NCI-H460 (cell line): ENCODE results near the gene PRR5. TPM values are rescaled to one million over a fixed set of nuclear protein-coding genes. Genes with fewer than 3 reads are reported as not detected.
"Not testable (repeated sequence)": the region's sequence is repeated elsewhere in the genome, so short reads cannot be mapped to it uniquely, and the experiment has no call there.

ENCODE experiments used
- DNase-seq: peaks from one replicate; pipeline ENCODE4 v3.0.0-alpha.2; 2016; ENCODE audit warnings: low read depth; ENCODE audit errors: extremely low read depth
- total RNA-seq: library from RNA; depleted of rRNA; stranded (reverse); fragments of >200 nt; shearing (Covaris generic); gene quantifications from 2 replicates; pipeline ENCODE4 v1.2.3, GENCODE V29; 2014

Gene PRR5
- total RNA-seq, 1 experiment from 2014 or later = 7.1 TPM

DNA sequence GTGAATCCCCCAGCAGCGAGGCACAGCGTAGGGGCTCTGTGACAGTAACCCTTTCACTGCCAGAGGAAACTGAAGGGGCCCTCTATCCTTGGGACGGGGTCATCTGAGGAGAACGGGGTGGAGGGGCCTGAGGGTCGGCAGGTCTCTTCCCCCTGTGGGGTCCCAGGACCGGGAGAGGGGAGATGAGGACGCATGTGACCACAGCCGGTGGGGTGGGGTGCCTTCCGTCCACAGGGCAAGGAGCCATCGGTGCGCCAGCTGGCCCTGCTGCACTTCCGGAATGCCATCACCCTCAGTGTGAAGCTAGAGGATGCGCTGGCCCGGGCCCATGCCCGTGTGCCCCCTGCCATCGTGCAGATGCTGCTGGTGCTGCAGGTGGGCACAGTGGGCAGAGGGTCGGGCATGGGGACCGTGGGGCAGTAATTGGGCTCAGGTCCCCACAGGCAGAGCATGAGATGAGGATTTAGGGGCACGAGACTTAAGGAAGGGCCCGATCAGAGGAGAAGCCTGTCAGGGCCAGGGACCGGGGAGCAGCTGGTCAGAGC, 30.1 kb downstream of the PRR5 start:
- DNase-seq = no peak

- no peak for DNase-seq
Observed at GRCh38 chr22:44732661-44733060, 30.7 kb downstream of the PRR5 start.

DNA sequence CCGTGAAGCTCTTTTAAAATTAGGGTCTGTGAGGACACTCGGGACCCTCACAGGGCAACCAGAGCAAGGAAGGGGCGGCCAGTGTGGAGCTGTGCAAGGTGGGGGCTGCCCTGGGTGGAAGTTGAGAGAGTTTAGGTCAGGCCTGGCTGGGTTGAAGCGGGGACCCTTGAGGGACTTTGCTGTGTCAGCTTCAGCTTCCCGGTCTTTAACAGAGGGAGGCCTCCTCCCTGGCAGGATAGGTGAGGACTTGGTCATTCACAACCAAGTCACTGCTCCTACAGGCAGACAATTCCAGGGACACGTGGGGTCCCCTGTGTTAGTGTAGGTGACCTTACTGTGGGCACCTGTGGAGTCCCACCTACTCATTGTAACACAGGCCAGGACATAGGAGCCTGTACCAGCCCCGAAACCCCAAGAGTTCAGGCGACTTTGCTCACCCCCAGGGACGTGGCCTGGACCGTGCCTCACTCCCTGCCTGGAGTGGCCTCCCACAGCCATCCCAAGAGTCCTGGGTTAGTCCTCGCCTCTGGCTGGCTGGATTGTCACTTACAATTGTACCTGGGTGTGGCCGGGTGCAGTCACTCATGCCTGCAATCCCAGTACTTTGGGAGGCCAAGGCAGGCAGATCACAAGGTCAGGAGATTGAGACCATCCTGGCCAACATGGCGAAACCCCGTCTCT, 31.6 kb downstream of the PRR5 start:
- no peak for DNase-seq

DNA sequence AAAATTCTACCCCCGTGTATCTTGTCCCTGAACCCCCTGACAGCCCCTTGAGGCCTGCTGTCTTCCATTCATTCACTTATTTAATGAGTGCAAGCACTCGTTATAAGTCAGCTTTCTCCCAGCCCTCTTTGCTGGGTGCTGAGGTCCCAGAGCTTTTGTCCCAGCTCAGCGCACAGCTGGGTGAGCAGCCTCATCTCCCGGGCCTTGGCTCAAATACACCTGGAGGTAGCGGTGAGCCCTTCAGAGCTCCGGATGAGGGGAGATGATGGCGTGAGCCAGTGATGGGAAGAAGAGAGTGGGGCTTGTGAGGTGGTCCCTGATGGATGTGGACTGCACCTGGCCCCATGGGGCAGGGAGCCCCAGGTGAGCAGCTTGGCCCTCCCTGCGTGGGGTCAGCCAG, 32.3 kb downstream of the PRR5 start:
- no peak for DNase-seq

DNA sequence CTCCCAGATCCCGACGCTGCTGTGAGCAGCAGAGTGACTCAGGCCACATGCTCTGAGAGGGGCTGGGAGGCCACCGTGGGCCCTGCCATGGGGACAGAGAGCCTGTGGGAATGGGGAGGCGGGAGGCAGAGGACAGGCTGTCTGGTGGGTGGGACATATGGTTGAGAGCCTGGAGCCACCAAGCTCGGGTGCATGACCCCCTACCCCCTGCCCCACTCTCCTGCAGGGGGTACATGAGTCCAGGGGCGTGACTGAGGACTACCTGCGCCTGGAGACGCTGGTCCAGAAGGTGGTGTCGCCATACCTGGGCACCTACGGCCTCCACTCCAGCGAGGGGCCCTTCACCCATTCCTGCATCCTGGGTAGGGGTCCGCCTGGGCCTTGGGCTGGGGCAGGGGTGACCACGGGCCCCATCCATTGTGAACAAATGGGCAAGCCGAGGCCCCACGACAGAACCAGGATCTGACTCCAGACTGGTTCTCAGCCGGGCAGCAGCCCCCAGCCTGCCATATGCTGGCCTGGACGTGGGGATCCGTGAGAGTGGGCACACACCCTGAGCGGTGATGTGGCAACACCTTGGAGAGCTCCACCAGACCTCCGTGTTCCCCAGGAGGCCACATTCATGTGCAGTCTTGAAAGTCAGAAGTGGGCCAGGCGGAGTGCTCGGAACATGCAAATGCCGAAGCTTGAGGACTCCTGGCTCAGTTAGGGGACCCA, 33.0 kb downstream of the PRR5 start:
- DNase-seq = no peak

- peak; percentile 42 for DNase-seq
Observed at GRCh38 chr22:44735518-44736428, 33.8 kb downstream of the PRR5 start.

GRCh38 chr22:44736581-44737405, 34.8 kb downstream of the PRR5 start:
- DNase-seq = no peak

DNA sequence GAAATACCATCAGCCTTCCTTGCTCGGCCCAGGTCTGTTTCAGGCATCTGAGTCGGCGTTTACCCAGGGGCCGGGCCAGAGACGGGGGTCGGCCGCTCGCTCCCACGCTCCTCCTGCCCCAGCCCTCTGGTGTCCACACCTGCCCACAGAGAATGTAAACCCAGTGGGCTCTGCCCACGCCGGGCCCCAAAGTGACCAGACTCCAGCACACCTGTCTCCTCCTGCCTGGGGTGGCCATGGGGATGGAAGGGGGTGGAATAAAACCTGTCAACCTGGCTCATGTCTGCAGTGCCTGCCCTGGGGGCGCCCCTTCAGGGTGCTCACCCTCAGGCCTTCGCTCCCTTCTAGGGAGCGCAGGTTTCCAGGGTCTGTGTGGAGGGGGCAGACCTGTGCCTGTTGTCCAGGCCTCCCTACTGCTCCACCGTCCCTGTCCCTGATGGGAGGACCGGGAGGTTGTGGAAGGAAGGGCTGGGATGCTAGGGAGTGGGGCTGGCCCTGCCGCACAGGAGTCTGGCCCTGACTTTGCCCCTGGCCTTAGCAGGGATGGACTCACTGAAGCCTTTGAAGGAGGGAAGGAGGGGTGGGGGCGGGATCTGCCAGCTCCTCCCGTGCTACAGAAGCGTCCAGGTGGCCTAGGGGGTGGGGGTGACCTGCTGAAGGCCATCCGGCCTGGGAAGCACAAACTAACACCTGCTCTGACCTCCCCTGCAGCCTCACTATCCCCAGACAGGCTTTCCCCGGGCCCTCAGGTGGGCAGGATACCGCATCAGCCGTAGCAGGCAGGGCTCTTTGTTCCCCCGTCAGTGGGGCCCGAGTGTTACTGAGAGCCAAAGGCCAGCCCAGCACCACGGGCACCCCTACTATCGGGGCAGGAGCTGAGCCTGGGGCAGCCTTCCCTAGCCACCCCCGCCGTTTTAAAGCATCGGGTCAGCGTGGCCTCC, 35.7 kb downstream of the PRR5 start:
- no peak for DNase-seq

DNA sequence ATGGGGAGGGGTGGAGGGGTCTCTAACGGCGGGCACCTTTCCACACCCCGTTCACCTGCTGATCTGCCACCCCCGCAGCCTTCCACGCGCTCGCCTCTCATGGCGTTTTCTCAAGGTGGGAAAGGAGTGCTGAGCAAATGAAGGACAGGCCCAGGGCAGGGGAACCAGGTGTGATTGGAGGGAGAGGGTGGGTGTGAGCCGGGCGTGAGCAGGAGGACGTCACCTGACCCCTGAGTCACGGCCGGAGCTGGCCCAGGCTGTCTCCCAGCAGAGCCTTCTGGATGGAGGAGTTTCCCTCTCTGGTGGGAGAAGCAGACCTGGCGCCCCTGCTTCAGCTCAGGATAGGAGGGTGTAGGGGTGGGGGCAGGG, 36.3 kb downstream of the PRR5 start:
- DNase-seq = no peak

DNA sequence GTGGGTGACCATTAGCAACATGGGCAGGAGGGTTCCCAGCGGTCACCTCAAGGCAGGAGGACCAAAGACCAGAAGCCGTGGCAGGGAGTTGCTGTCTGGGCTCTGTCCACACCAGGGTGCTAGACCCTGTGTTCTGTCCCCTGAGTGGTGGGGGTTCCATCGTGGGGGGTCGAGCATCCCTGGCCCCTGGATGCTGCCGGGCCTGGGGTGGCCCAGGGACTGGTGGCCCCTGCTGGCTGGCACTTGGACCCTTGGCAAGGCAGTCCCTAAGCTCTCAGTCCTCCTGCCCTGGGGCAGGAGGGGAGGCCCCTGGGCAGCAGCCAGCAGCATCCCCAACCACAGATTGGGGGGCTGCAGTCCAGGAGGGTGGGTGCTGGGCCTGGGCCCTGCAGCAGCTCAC, 37.0 kb downstream of the PRR5 start:
- DNase-seq = no peak

DNA sequence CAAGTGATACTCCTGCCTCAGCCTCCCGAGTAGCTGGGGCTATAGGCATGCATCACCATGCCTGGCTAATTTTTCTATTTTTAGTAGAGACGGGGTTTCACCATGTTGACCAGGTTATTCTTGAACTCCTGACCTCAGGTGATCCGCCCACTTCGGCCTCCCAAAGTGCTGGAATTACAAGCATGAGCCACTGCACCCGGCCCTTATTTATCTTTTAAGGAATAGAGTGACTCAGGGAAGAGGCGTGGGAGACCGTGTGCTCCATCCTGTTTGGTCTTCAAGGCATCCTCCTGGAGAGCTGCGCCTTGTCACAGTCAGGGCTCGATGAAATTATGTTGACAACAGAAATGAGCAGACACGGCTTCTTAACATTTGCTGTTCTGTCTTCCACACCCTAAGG, 37.7 kb downstream of the PRR5 start:
- not testable (repeated sequence) for DNase-seq

- no peak for DNase-seq
Observed at GRCh38 chr22:44740307-44740706, 38.3 kb downstream of the PRR5 start.

- DNase-seq = no peak
Observed at GRCh38 chr22:44741929-44742328, 39.9 kb downstream of the PRR5 start.

DNA sequence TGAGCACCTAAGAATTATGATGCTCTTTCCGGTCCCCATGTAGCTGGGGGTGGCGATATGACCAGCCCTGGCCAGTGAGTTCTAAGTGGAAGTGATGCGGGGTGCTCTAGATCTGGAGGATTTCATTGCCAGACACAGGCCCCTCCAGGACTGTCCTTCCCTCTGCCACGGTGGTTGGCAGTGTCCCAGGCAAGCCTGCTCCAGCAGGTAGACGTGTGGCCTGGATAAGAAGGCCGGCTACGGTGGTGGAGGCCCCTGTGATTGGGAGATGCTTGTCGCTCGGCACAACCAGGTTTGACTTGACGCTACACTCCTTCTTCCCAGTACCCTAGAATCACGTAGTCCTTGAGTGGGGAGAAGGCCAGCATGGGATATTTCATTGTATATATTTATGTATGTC, 41.2 kb downstream of the PRR5 start:
- DNase-seq = no peak

GRCh38 chr22:44743804-44744211, 41.8 kb downstream of the PRR5 start:
- DNase-seq = no peak

DNA sequence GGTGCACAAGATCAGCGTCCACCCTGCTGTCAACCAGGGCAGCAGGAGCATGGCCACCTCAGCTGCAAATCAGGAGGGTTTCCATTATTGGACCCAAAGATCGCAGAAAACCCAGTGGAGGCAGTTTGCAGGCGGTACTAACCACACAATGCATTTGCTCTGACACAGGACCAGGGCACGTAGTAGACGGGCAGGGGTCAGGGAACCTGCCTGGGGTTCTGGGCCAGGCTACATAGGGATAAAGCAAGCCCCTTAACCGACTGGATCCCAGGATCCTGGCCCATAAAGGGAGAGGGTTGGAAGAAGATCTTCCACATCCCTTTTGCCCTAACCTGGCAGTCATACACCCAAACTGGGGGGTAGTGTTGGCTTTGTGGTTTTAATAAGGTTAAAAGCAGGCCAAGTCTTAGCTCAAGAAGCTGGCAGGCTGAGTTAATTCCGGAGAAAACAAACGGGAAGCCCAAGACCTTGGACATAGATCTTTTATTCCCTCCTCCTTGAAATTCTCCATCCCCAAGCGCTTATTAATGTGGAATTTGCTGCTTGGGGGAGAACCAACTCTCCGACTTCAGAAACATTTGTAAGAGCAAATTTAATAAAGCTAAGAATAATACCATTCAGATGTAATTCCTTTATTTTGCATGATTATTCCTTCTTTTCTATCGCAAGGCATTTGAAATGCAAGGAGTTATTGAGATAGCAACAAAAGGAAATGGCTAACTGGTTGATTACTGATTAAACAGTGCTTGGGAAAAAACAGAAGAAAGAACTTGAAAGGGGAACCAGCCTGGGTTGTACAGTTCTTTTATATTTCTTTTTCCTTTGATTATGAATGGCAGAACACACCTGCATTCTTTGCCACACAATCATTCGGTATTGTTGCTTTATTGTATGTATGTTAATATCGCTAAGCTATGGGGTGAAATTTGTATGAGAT, 44.1 kb downstream of the PRR5 start:
- DNase-seq = no peak

GRCh38 chr22:44747784-44748127, 45.8 kb downstream of the PRR5 start:
- not testable (repeated sequence) for DNase-seq

GRCh38 chr22:44748524-44748923, 46.5 kb downstream of the PRR5 start:
- no peak for DNase-seq
